Activated naive CD8-positive, alpha-beta T cell treated with anti-CD3 and anti-CD28 coated beads, Interleukin-2, amount 50 U/mL, for 24 hours (primary cell): Measurements from ENCODE around the gene TMOD3.
"Not testable (repeated sequence)": the region's sequence is repeated elsewhere in the genome, so short reads cannot be mapped to it uniquely, and the experiment has no call there.

Source experiments
- ATAC-seq: fragments of 150-1000 bp; cut with Tn5 transposase; one replicate; pipeline ENCODE4 v1.10.0; 2021
- DNase-seq: peaks from one replicate; pipeline ENCODE4 v3.0.0; 2021
- H3K27ac Mint-ChIP-seq: one replicate; pipeline ENCODE4 v1.8.0; 2021; ENCODE audit warnings: mild to moderate bottlenecking, mixed read lengths
- H3K27me3 Mint-ChIP-seq: one replicate; pipeline ENCODE4 v1.8.0; 2021; ENCODE audit warnings: mixed read lengths
- H3K36me3 Mint-ChIP-seq: one replicate; pipeline ENCODE4 v1.8.0; 2021; ENCODE audit warnings: low read depth, mixed read lengths
- H3K4me1 Mint-ChIP-seq: one replicate; pipeline ENCODE4 v1.8.0; 2021; ENCODE audit warnings: mixed read lengths
- H3K4me3 Mint-ChIP-seq: one replicate; pipeline ENCODE4 v1.8.0; 2021; ENCODE audit warnings: mild to moderate bottlenecking, moderate library complexity, mixed read lengths
- H3K9me3 Mint-ChIP-seq: one replicate; pipeline ENCODE4 v1.8.0; 2021; ENCODE audit warnings: mixed read lengths

The TMOD3 gene

GRCh38 chr15:51865317-51865716 lies 35.9 kb downstream of the TMOD3 start:
- H3K36me3 Mint-ChIP-seq: peaks cover 45% of the 10 kb centered on the region
- H3K9me3 Mint-ChIP-seq: no peaks in the 10 kb centered on the region
- no peak overlapping the region for H3K4me3 Mint-ChIP-seq
- no peak for ATAC-seq
- no peaks in the 10 kb centered on the region for H3K27me3 Mint-ChIP-seq
- DNase-seq: no peak
- H3K4me1 Mint-ChIP-seq: peaks cover 46% of the 10 kb centered on the region
- H3K27ac Mint-ChIP-seq: no peak overlapping the region

GRCh38 chr15:51866161-51866560 lies 36.7 kb downstream of the TMOD3 start:
- H3K9me3 Mint-ChIP-seq: no peaks in the 10 kb centered on the region
- H3K4me1 Mint-ChIP-seq: peaks cover 41% of the 10 kb centered on the region
- peaks cover 50% of the 10 kb centered on the region for H3K36me3 Mint-ChIP-seq
- ATAC-seq (no peak), DNase-seq (no peak)
- H3K27me3 Mint-ChIP-seq: no peaks in the 10 kb centered on the region
- no peak overlapping the region for H3K4me3 Mint-ChIP-seq
- H3K27ac Mint-ChIP-seq: no peak overlapping the region

- Mint-ChIP-seq H3K4me3 (no peak overlapping the region), H3K4me1 (peaks cover 35% of the 10 kb centered on the region), H3K36me3 (peaks cover 53% of the 10 kb centered on the region), H3K27me3 (no peaks in the 10 kb centered on the region), H3K27ac (no peak overlapping the region), H3K9me3 (no peaks in the 10 kb centered on the region)
- ATAC-seq (no peak), DNase-seq (no peak)
These were observed 37.3 kb downstream of the TMOD3 start for GRCh38 chr15:51866751-51867150.

- H3K27ac Mint-ChIP-seq: no peak overlapping the region
- no peak overlapping the region for H3K4me3 Mint-ChIP-seq
- no peaks in the 10 kb centered on the region for H3K27me3 Mint-ChIP-seq
- DNase-seq: no peak
- no peaks in the 10 kb centered on the region for H3K9me3 Mint-ChIP-seq
- H3K36me3 Mint-ChIP-seq: peaks cover 48% of the 10 kb centered on the region
- peaks cover 12% of the 10 kb centered on the region for H3K4me1 Mint-ChIP-seq
- no peak for ATAC-seq
These were observed 39.6 kb downstream of the TMOD3 start for GRCh38 chr15:51869060-51869421.

GRCh38 chr15:51870774-51871173 lies 41.3 kb downstream of the TMOD3 start:
- Mint-ChIP-seq H3K4me3 (no peak overlapping the region), H3K27me3 (no peaks in the 10 kb centered on the region), H3K27ac (no peak overlapping the region), H3K36me3 (peaks cover 45% of the 10 kb centered on the region), H3K4me1 (no peaks in the 10 kb centered on the region), H3K9me3 (no peaks in the 10 kb centered on the region)
- no peak for DNase-seq
- ATAC-seq: no peak

- DNase-seq (no peak), ATAC-seq (no peak)
- Mint-ChIP-seq H3K36me3 (peaks cover 32% of the 10 kb centered on the region), H3K27ac (no peak overlapping the region), H3K4me1 (peaks cover 20% of the 10 kb centered on the region), H3K9me3 (no peaks in the 10 kb centered on the region), H3K4me3 (no peak overlapping the region), H3K27me3 (no peaks in the 10 kb centered on the region)
These were observed 45.5 kb downstream of the TMOD3 start for GRCh38 chr15:51874751-51875644.

GRCh38 chr15:51876169-51876568 lies 46.7 kb downstream of the TMOD3 start:
- DNase-seq (no peak), ATAC-seq (no peak)
- peaks cover 21% of the 10 kb centered on the region for H3K4me1 Mint-ChIP-seq
- H3K27me3 Mint-ChIP-seq: no peaks in the 10 kb centered on the region
- no peak overlapping the region for H3K4me3 Mint-ChIP-seq
- no peaks in the 10 kb centered on the region for H3K9me3 Mint-ChIP-seq
- H3K36me3 Mint-ChIP-seq: peaks cover 31% of the 10 kb centered on the region
- H3K27ac Mint-ChIP-seq: no peak overlapping the region

- Mint-ChIP-seq H3K27ac (no peak overlapping the region), H3K4me3 (no peak overlapping the region), H3K4me1 (peaks cover 21% of the 10 kb centered on the region), H3K27me3 (no peaks in the 10 kb centered on the region), H3K36me3 (peaks cover 25% of the 10 kb centered on the region), H3K9me3 (no peaks in the 10 kb centered on the region)
- DNase-seq (no peak), ATAC-seq (no peak)
These were observed 49.3 kb downstream of the TMOD3 start for GRCh38 chr15:51878446-51879386.

GRCh38 chr15:51879555-51879954 lies 50.1 kb downstream of the TMOD3 start:
- DNase-seq (no peak), ATAC-seq (no peak)
- Mint-ChIP-seq H3K9me3 (no peaks in the 10 kb centered on the region), H3K27ac (no peak overlapping the region), H3K4me1 (peaks cover 22% of the 10 kb centered on the region), H3K4me3 (no peak overlapping the region), H3K36me3 (peaks cover 21% of the 10 kb centered on the region), H3K27me3 (no peaks in the 10 kb centered on the region)

- no peaks in the 10 kb centered on the region for H3K9me3 Mint-ChIP-seq
- peaks cover 18% of the 10 kb centered on the region for H3K4me1 Mint-ChIP-seq
- H3K36me3 Mint-ChIP-seq: peaks cover 16% of the 10 kb centered on the region
- H3K27ac Mint-ChIP-seq: no peak overlapping the region
- no peak overlapping the region for H3K4me3 Mint-ChIP-seq
- DNase-seq (no peak), ATAC-seq (no peak)
- H3K27me3 Mint-ChIP-seq: no peaks in the 10 kb centered on the region
These were observed 53.9 kb downstream of the TMOD3 start for GRCh38 chr15:51883271-51883837.

- ATAC-seq (no peak), DNase-seq (no peak)
- H3K4me3 Mint-ChIP-seq: no peak overlapping the region
- H3K4me1 Mint-ChIP-seq: peaks cover 13% of the 10 kb centered on the region
- H3K27ac Mint-ChIP-seq: no peak overlapping the region
- peaks cover 20% of the 10 kb centered on the region for H3K36me3 Mint-ChIP-seq
- no peaks in the 10 kb centered on the region for H3K27me3 Mint-ChIP-seq
- H3K9me3 Mint-ChIP-seq: no peaks in the 10 kb centered on the region
These were observed 54.6 kb downstream of the TMOD3 start for GRCh38 chr15:51884041-51884440.

GRCh38 chr15:51884517-51885236 lies 55.2 kb downstream of the TMOD3 start:
- H3K27ac Mint-ChIP-seq: no peak overlapping the region
- ATAC-seq (no peak), DNase-seq (no peak)
- H3K27me3 Mint-ChIP-seq: no peaks in the 10 kb centered on the region
- H3K36me3 Mint-ChIP-seq: peaks cover 20% of the 10 kb centered on the region
- H3K4me1 Mint-ChIP-seq: peaks cover 7% of the 10 kb centered on the region
- H3K9me3 Mint-ChIP-seq: no peaks in the 10 kb centered on the region
- H3K4me3 Mint-ChIP-seq: no peak overlapping the region

- H3K4me1 Mint-ChIP-seq, H3K27me3 Mint-ChIP-seq, H3K4me3 Mint-ChIP-seq, DNase-seq, H3K9me3 Mint-ChIP-seq, ATAC-seq, H3K27ac Mint-ChIP-seq: not testable (repeated sequence)
- peaks cover 17% of the 10 kb centered on the region for H3K36me3 Mint-ChIP-seq
These were observed 56.3 kb downstream of the TMOD3 start for GRCh38 chr15:51885758-51886157.

GRCh38 chr15:51887887-51888592 lies 58.6 kb downstream of the TMOD3 start:
- ATAC-seq (no peak), DNase-seq (no peak)
- Mint-ChIP-seq H3K27me3 (no peaks in the 10 kb centered on the region), H3K4me3 (no peak overlapping the region), H3K36me3 (peaks cover 18% of the 10 kb centered on the region), H3K4me1 (peaks cover 4% of the 10 kb centered on the region), H3K9me3 (no peaks in the 10 kb centered on the region), H3K27ac (no peak overlapping the region)
